SK-N-SH (cell line): ENCODE results near the gene NOL7.

Experiments
- JUND ChIP-seq: IDR thresholded peaks from 2 replicates; pipeline ENCODE4 v1.4.0; 2012
- REST ChIP-seq: IDR thresholded peaks from 2 replicates; pipeline ENCODE4 v1.6.1; 2012; ENCODE audit warnings: mild to moderate bottlenecking, low read depth, low read length, moderate library complexity
- RFX5 ChIP-seq: IDR thresholded peaks from 2 replicates; pipeline ENCODE4 v1.6.1; 2012; ENCODE audit warnings: mild to moderate bottlenecking, improper control_type of control experiment, low read length
- RXRA ChIP-seq: IDR thresholded peaks from 2 replicates; pipeline ENCODE4 v1.4.0; 2012; ENCODE audit warnings: low read depth, mild to moderate bottlenecking, borderline replicate concordance
- SMC3 ChIP-seq: IDR thresholded peaks from 2 replicates; pipeline ENCODE4 v1.6.1; 2012; ENCODE audit warnings: low read depth, low read length, improper control_type of control experiment
- TF ChIP-seq, protein P1 (sequence below): fragments of 200-600 bp; sonication (generic); IDR thresholded peaks from 2 replicates; pipeline ENCODE4 v1.6.1; 2017; ENCODE audit warnings: antibody characterized with exemption, mild to moderate bottlenecking, moderate library complexity
- TF ChIP-seq, protein P2 (sequence below): IDR thresholded peaks from 2 replicates; pipeline ENCODE4 v1.4.0; 2012; ENCODE audit warnings: low read depth, borderline replicate concordance
- TF ChIP-seq, protein P3 (sequence below): IDR thresholded peaks from 2 replicates; pipeline ENCODE4 v1.4.0; 2012; ENCODE audit warnings: low read depth

- TF ChIP-seq RFX5 (no peak), REST (no peak), RXRA (no peak), SMC3 (no peak), JUND (no peak)
- TF ChIP-seq, protein P1, sequence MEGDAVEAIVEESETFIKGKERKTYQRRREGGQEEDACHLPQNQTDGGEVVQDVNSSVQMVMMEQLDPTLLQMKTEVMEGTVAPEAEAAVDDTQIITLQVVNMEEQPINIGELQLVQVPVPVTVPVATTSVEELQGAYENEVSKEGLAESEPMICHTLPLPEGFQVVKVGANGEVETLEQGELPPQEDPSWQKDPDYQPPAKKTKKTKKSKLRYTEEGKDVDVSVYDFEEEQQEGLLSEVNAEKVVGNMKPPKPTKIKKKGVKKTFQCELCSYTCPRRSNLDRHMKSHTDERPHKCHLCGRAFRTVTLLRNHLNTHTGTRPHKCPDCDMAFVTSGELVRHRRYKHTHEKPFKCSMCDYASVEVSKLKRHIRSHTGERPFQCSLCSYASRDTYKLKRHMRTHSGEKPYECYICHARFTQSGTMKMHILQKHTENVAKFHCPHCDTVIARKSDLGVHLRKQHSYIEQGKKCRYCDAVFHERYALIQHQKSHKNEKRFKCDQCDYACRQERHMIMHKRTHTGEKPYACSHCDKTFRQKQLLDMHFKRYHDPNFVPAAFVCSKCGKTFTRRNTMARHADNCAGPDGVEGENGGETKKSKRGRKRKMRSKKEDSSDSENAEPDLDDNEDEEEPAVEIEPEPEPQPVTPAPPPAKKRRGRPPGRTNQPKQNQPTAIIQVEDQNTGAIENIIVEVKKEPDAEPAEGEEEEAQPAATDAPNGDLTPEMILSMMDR = no peak
- TF ChIP-seq, protein P2, sequence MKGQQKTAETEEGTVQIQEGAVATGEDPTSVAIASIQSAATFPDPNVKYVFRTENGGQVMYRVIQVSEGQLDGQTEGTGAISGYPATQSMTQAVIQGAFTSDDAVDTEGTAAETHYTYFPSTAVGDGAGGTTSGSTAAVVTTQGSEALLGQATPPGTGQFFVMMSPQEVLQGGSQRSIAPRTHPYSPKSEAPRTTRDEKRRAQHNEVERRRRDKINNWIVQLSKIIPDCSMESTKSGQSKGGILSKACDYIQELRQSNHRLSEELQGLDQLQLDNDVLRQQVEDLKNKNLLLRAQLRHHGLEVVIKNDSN = no peak
- TF ChIP-seq, protein P3, sequence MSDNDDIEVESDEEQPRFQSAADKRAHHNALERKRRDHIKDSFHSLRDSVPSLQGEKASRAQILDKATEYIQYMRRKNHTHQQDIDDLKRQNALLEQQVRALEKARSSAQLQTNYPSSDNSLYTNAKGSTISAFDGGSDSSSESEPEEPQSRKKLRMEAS = no peak
These were observed 48.9 kb downstream of the NOL7 start for GRCh38 chr6:13663986-13664385.
